Stimulated activated CD4-positive, alpha-beta T cell treated with anti-CD3 and anti-CD28 coated beads, Interleukin-15, amount 100 ng/mL, for 48 hours (primary cell): ENCODE results near the gene USP21.

Experiments used
- DNase-seq, 2 donors: peaks; one replicate each; pipeline ENCODE4 v3.0.0-alpha.2; 2020; ENCODE audit warnings: low read depth in 2 of 2

USP21 gene

DNA sequence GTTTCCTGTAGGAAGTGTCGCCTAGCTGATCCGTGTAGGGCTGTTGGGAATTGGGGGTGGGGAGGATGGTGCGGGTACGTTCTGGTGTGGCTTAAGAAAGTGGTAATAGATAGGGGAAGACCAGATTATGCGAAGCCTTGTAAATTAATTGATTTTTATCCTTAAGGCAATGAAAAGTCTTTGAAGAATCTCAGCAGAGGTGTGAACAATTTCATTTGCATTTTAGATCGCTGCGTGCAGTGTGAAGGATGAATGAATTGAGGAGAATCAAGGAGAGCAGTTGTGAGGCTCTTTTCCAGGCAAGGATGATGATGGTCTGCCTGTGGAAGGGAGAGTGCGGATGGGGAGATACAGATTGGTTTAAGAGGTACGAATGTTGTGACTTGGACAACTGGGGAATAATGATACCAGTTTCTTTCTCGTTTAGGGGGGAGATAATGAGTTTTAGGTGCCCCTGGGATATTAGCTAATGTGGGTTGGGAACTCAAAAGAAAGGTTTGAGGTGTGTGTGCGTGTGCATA is 26.0 kb upstream of the USP21 start:
- DNase-seq, result no peak

GRCh38 chr1:161137881-161138280 is 21.4 kb upstream of the USP21 start:
- no peak for DNase-seq

GRCh38 chr1:161138431-161138830 is 20.9 kb upstream of the USP21 start:
- no peak for DNase-seq

- DNase-seq, result no peak
Measured at GRCh38 chr1:161139766-161140165, 19.5 kb upstream of the USP21 start.

- no peak for DNase-seq
Measured at GRCh38 chr1:161140755-161141400, 18.4 kb upstream of the USP21 start.

DNA sequence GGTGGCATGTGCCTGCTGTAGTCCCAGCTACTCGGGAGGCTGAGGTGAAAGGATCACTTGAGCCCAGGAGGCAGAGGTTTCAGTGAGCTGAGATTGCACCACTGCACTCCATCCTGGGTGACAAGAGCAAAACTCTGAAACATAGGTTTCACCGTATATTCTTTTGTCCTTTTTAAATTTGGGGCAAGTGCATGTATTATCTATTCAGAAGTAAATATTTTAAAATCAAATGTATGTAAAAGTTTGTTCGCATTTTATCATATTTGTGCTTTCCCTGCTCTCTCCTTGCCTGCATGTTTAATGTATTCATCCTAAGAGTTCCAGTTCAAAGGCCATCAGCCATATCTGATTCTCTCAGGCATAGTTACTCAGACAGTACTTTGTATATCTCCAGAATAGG is 13.5 kb upstream of the USP21 start:
- DNase-seq, result no peak

GRCh38 chr1:161153176-161153575 is 6.1 kb upstream of the USP21 start:
- no peak for DNase-seq

GRCh38 chr1:161153682-161154337 is 5.5 kb upstream of the USP21 start, which contains the start of gene UFC1:
Gene UFC1 (plus strand): TSS chr1:161153978. CDS start chr1:161153998, 20 bp downstream.
- peak; percentile 66 to 77 for DNase-seq

GRCh38 chr1:161157867-161158266 is 1.4 kb upstream of the USP21 start:
- no peak for DNase-seq

- no peak for DNase-seq
Measured at GRCh38 chr1:161158316-161159010, 837 bp upstream of the USP21 start.

GRCh38 chr1:161159913-161160243 is 578 bp downstream of the USP21 start:
- DNase-seq, result no peak

GRCh38 chr1:161160671-161161145 is 1.4 kb downstream of the USP21 start:
- DNase-seq, result no peak

DNA sequence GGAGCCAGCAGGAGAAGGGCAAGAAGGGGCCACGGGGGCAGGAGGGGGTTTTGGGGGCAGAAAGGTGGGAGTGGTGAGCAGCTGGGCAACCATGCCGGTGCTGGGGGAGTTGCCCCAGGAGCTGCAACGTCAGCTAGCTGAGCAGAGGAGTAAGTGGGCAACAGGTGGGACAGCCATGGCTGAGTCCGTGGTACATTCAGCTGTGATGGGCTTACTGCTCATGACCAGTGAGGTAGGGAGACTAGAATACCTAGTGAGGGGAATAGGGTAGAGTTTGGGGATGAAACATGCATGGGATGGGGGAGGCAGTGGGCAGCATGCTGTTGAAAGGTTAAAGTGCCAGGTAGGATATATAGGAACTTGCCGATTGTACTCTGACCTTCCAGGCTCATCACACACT is 2.4 kb downstream of the USP21 start:
- DNase-seq, result no peak

GRCh38 chr1:161162052-161162451 is 2.8 kb downstream of the USP21 start:
- no peak for DNase-seq

GRCh38 chr1:161162806-161163205 is 3.5 kb downstream of the USP21 start:
- DNase-seq, result no peak

GRCh38 chr1:161163793-161164192 is 4.5 kb downstream of the USP21 start:
- no peak for DNase-seq

GRCh38 chr1:161164901-161165610 is 5.8 kb downstream of the USP21 start:
- DNase-seq, result no peak

GRCh38 chr1:161165742-161166668 is 6.7 kb downstream of the USP21 start, which contains the start of gene PPOX:
Gene PPOX (plus strand): TSS chr1:161166426. CDS start chr1:161166848, 422 bp downstream.
- peak; percentile 89 to 91 for DNase-seq

- no peak for DNase-seq
Measured at GRCh38 chr1:161166669-161167548, 7.6 kb downstream of the USP21 start.

- DNase-seq, result no peak
Measured at GRCh38 chr1:161168906-161169305, 9.6 kb downstream of the USP21 start.
